Thoracic aorta (tissue), 2 donors: ENCODE measurements around the gene RGL1. TPM values are rescaled to one million over a fixed set of nuclear protein-coding genes. Genes with fewer than 3 reads are reported as not detected.

Experiments
- ATAC-seq: fragments of 150-250 bp; one replicate; pipeline ENCODE4 v1.8.0; 2017; ENCODE audit warnings: low read depth; ENCODE audit not compliant: insufficient number of reproducible peaks, low FRiP score
- DNase-seq: peaks from one replicate; pipeline ENCODE4 v3.0.0-alpha.2; 2020; ENCODE audit warnings: low spot score
- H3K27ac ChIP-seq, 2 donors: fragments of 200-600 bp; sonication (generic); 1 replicate in 1 of 2; 2 replicates in 1 of 2; pipeline ENCODE4 v1.5.1; 2016; ENCODE audit warnings: mild to moderate bottlenecking in 2 of 2, moderate library complexity in 2 of 2
- H3K27me3 ChIP-seq: fragments of 200-600 bp; sonication (generic); replicated peaks from 2 replicates; pipeline ENCODE4 v1.6.0; 2016; ENCODE audit warnings: mild to moderate bottlenecking; ENCODE audit not compliant: insufficient read depth
- H3K36me3 ChIP-seq: fragments of 200-600 bp; sonication (generic); one replicate; pipeline ENCODE4 v1.5.1; 2016
- H3K4me1 ChIP-seq, 2 donors: fragments of 200-600 bp; sonication (generic); 1 replicate in 1 of 2; 2 replicates in 1 of 2; pipeline versions ENCODE4 v1.5.1 to v1.6.0; 2016; ENCODE audit warnings: low read depth in 2 of 2, mild to moderate bottlenecking in 1 of 2; ENCODE audit not compliant: control insufficient read depth in 1 of 2
- H3K4me3 ChIP-seq: fragments of 200-600 bp; sonication (generic); 2 replicates; pipeline ENCODE4 v1.5.1; 2016; ENCODE audit warnings: mild to moderate bottlenecking
- H3K9me3 ChIP-seq: fragments of 200-600 bp; sonication (generic); 2 replicates; pipeline ENCODE4 v1.5.1; 2016
- CTCF ChIP-seq: fragments of 200-600 bp; sonication (generic); IDR thresholded peaks from one replicate; pipeline ENCODE4 v1.5.1; 2019; ENCODE audit warnings: antibody characterized with exemption
- total RNA-seq, 2 donors: library from RNA; depleted of rRNA; stranded (reverse); fragments of >200 nt; gene quantifications; one replicate each; pipeline versions ENCODE4 v1.1.0 to v1.2.3, GENCODE V29; 2016

Gene RGL1
- total RNA-seq, 2 donors from 2014 or later, result 27.6 to 35.7 TPM

GRCh38 chr1:183925947-183926346, 121.0 kb downstream of the RGL1 start:
- Histone ChIP-seq H3K4me3 (no peak overlapping the region), H3K36me3 (peaks cover 15% of the 10 kb centered on the region), H3K9me3 (no peaks in the 10 kb centered on the region), H3K27ac (no peak overlapping the region), H3K4me1 (no peaks in the 10 kb centered on the region), H3K27me3 (no peaks in the 10 kb centered on the region)
- ATAC-seq (no peak), DNase-seq (no peak)
- no peak for TF ChIP-seq CTCF

DNA sequence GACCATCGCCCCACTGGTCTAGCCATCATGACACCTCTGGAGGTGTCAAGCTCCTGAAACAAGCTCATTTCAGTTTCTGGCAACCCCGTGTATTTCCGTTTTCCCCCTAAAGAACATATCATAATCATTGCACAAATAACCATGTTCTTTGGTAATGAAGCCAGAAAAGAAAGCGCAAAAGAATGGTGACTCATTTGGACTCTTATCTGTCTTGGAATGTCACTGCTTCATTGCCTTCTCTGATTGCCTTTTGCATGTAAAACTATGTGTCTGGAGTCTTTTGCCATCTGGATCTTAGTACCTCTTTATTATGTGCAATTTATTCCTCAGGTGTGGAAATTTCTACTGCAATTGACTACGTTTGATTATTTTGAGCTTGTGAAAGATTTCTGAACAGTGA, 122.1 kb downstream of the RGL1 start:
- Histone ChIP-seq H3K4me3 (no peak overlapping the region), H3K27ac (no peak overlapping the region), H3K9me3 (no peaks in the 10 kb centered on the region), H3K36me3 (peaks cover 15% of the 10 kb centered on the region), H3K4me1 (peaks cover 3% of the 10 kb centered on the region in 2 donors), H3K27me3 (no peaks in the 10 kb centered on the region)
- ATAC-seq (no peak), DNase-seq (no peak)
- no peak for TF ChIP-seq CTCF

GRCh38 chr1:183931646-183932271, 126.8 kb downstream of the RGL1 start:
- peaks cover 5% of the 10 kb centered on the region for H3K36me3 ChIP-seq
- H3K4me3 ChIP-seq, result peak overlapping the region; percentile 61
- DNase-seq, result no peak
- no peak for ATAC-seq
- H3K27ac ChIP-seq, result peak overlapping the region; percentile 42 to 57
- peaks cover 4 to 11% of the 10 kb centered on the region in 2 donors for H3K4me1 ChIP-seq
- no peaks in the 10 kb centered on the region for H3K9me3 ChIP-seq
- no peak for TF ChIP-seq CTCF
- no peaks in the 10 kb centered on the region for H3K27me3 ChIP-seq

DNA sequence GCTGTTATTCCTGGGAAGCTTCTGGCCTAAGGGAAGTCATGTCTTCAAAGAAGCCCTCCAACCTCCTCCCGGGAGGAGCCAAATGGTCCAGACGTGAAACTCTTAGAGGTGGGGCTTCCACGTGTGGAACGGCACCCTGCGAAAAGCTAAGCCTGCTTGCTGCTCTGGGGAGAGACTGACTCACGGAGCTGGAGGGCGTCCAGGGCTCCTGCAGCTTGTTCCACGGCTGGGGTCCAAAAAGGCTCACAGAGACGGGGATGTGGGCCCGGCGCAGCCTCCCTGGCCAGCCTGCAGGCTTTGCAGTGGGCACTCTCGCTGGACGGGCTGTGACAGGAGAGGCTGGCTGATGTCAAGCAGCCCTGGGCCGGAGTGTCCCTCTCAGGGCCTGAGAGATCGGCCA, 127.5 kb downstream of the RGL1 start:
- TF ChIP-seq CTCF, result no peak
- peak overlapping the region; percentile 61 for H3K4me3 ChIP-seq

GRCh38 chr1:183933528-183934179, 128.7 kb downstream of the RGL1 start:
- Histone ChIP-seq H3K36me3 (no peaks in the 10 kb centered on the region), H3K4me1 (peaks cover 4 to 11% of the 10 kb centered on the region in 2 donors), H3K4me3 (no peak overlapping the region), H3K27ac (no peak overlapping the region), H3K27me3 (no peaks in the 10 kb centered on the region), H3K9me3 (no peaks in the 10 kb centered on the region)
- DNase-seq (no peak), ATAC-seq (no peak)
- TF ChIP-seq CTCF, result no peak

More for the DNA sequence above, 127.5 kb downstream of the RGL1 start:
- Histone ChIP-seq H3K27me3 (no peaks in the 10 kb centered on the region), H3K27ac (peak overlapping the region; percentile 42 to 57), H3K4me1 (peaks cover 4 to 11% of the 10 kb centered on the region in 2 donors), H3K36me3 (no peaks in the 10 kb centered on the region), H3K9me3 (no peaks in the 10 kb centered on the region)
- DNase-seq (peak; percentile 43), ATAC-seq (peak; percentile 44)
